Effector memory CD4-positive, alpha-beta T cell (primary cell): Measurements from ENCODE around the gene CD68.
"Not testable (repeated sequence)": the region's sequence is repeated elsewhere in the genome, so short reads cannot be mapped to it uniquely, and the experiment has no call there.

Experiments
- DNase-seq, 3 donors: peaks; one replicate each; pipeline ENCODE4 v3.0.0-alpha.2; 2020
- H3K27ac ChIP-seq: 2 replicates; pipeline ENCODE4 v1.7.0; 2013; ENCODE audit warnings: mild to moderate bottlenecking, low read length, moderate library complexity; ENCODE audit not compliant: insufficient read depth, poor library complexity, severe bottlenecking
- H3K27me3 ChIP-seq: replicated peaks from 2 replicates; pipeline ENCODE4 v1.7.0; 2013; ENCODE audit warnings: mild to moderate bottlenecking, low read length; ENCODE audit not compliant: insufficient read depth, control insufficient read depth, poor library complexity, severe bottlenecking
- H3K36me3 ChIP-seq: 2 replicates; pipeline ENCODE4 v1.7.0; 2013; ENCODE audit warnings: mild to moderate bottlenecking, low read length, moderate library complexity; ENCODE audit not compliant: control insufficient read depth, insufficient read depth
- H3K4me1 ChIP-seq: 2 replicates; pipeline ENCODE4 v1.7.0; 2013; ENCODE audit warnings: low read length, mild to moderate bottlenecking; ENCODE audit not compliant: control insufficient read depth, insufficient read depth, poor library complexity, severe bottlenecking
- H3K4me3 ChIP-seq: 2 replicates; pipeline ENCODE4 v1.7.0; 2013; ENCODE audit warnings: low read length, low read depth, mild to moderate bottlenecking; ENCODE audit not compliant: insufficient read depth, poor library complexity, severe bottlenecking
- H3K9me3 ChIP-seq: 2 replicates; pipeline ENCODE4 v1.7.0; 2013; ENCODE audit warnings: mild to moderate bottlenecking, low read length, moderate library complexity; ENCODE audit not compliant: control insufficient read depth

Gene CD68

DNA sequence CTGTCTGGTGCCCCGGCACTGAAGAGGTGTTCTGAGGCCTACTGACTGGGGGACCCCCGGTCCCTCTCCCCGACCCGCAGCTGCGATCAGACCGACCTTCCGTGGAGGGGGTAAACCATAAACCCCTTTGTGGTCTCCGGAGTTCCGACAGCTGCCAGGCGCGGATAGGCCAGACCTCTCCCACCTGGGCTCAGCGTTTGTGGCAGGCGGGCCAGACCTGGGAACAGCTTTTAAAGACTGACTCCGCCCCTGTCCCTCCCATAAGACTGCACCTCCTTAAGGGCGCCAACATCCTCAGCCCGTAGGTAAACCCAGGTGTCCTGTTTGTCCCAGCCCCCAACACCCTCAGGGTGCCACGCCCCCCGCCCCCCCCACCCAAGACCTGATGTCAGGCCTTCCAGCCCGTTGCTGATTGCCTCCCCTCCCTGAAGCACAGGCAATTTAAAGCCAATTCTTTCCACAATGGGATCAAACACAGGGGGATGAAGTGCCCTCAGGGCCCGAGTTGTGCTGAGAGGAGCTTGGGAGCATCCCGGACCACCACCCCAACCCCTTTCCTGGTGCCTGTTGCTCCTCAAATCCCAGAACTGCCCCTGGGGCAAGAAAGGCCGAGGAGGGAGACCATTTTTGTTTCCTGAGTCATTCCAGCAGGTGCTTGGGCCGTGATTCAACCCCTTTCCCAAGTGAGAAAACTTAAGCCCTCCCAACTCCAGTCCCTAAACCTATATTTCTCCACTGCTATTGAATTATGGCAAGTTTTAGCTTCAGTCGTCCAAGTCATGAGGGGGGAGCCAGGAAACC, 10.7 kb downstream of the CD68 start, which contains the start of gene SOX15:
SOX15 (minus strand) TSS at position 204 of the 801 bp plus-strand sequence. CDS start 418 bp downstream, outside the sequence.
- no peaks in the 10 kb centered on the region for H3K9me3 ChIP-seq
- no peaks in the 10 kb centered on the region for H3K4me1 ChIP-seq
- H3K27ac ChIP-seq: no peak within 1 kb of the TSS
- peaks cover 56% of the 10 kb centered on the region for H3K36me3 ChIP-seq
- no peak within 1 kb of the TSS for H3K4me3 ChIP-seq
- H3K27me3 ChIP-seq: no peaks in the 10 kb centered on the region
- DNase-seq: no peak

DNA sequence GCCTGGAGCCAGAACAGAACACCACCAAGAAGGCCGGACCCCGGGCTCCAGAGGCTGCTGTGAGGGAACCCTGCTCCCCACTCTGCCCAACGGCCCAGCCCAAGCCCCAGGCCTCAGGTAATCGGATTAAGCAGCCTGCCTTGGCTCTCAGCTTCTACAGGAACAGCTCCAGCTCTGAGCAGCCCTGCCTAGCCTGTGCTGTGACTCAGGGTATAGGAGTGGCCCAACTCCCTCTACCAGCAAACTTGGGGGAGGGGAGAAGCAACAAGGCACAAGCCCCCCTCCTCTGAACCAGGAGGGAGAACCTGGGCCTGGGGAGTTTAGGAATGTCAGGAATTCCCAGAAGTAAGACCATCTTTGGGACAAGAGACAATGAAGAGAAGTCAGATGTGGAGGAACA, 11.3 kb downstream of the CD68 start:
- H3K9me3 ChIP-seq: no peaks in the 10 kb centered on the region
- peaks cover 63% of the 10 kb centered on the region for H3K36me3 ChIP-seq
- no peak overlapping the region for H3K4me3 ChIP-seq
- no peak for DNase-seq
- no peaks in the 10 kb centered on the region for H3K4me1 ChIP-seq
- H3K27me3 ChIP-seq: no peaks in the 10 kb centered on the region
- H3K27ac ChIP-seq: no peak overlapping the region

DNA sequence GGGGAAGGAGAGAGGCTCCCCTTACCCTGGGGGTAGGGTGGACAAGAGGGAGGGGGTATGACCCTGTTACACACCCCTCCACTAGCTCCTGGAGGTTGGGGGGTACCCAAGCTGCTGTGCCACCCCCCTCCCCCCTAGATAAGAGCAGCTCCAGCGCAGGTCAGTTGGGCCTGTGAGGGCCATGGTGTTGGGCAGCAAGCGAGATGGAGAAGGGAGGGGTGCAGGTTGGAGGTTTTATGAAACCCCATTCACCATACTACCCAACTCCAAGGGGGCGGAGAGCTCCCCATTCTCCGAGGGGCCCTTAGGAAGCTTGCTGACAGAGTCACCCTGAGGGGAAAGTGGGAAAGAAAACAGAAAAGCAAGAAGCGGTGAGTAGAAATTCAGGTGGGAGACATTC, 12.2 kb downstream of the CD68 start:
- no peak for DNase-seq
- no peak overlapping the region for H3K27ac ChIP-seq
- H3K27me3 ChIP-seq: no peaks in the 10 kb centered on the region
- H3K4me1 ChIP-seq: no peaks in the 10 kb centered on the region
- no peak overlapping the region for H3K4me3 ChIP-seq
- peaks cover 68% of the 10 kb centered on the region for H3K36me3 ChIP-seq
- H3K9me3 ChIP-seq: no peaks in the 10 kb centered on the region

DNA sequence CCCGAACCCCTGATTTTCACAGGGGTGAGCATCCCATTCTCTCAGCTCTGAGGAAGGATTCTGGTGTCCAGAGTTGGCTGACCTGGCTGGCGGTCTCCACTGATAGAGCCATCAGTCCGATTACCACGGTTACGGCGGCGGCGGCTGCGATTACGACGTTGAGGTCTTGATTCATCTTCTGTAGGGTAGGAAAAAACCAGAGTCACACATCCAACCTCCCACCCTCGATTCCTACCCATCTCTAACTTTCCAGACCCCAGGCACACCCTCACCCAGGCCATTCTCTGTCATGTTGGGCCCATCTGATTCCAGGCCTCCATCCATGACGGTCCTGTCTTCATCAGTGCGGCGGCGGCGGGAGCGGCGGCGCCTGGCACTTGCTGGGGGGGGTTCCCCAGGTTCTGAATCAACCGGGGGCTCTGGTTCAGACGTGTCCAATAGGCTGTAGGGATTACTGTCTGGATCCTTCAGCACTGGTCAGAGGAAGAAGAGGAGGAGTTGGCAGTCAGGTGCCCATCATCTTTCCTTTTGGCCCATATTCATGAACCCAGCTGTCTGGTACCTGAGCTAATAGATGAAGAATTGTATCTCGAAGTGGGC, 13.1 kb downstream of the CD68 start:
- no peaks in the 10 kb centered on the region for H3K9me3 ChIP-seq
- H3K27me3 ChIP-seq: no peaks in the 10 kb centered on the region
- peaks cover 67% of the 10 kb centered on the region for H3K36me3 ChIP-seq
- no peak overlapping the region for H3K4me3 ChIP-seq
- DNase-seq: no peak
- no peaks in the 10 kb centered on the region for H3K4me1 ChIP-seq
- H3K27ac ChIP-seq: no peak overlapping the region

DNA sequence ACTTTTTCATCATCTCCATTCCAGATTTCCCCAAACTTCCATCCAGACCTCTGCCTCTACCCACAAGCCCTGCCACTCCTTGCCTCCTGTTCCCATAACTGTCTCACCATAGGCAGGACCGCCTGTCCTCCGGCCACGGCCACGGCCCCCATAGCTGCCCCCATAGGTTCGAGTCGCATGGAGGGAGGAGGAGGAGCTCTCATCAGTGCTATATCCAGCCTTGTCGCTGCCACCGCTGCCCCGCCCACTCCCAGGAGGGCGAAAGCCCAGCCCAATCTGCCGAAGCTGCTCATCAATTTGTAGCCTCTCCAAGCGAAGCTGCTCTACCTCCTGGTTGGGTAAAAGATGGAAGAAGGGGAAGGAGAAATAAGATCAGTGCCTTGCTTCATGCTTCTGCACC, 13.9 kb downstream of the CD68 start:
- no peak for DNase-seq
- H3K27me3 ChIP-seq: no peaks in the 10 kb centered on the region
- no peaks in the 10 kb centered on the region for H3K4me1 ChIP-seq
- H3K4me3 ChIP-seq: no peak overlapping the region
- H3K27ac ChIP-seq: no peak overlapping the region
- peaks cover 60% of the 10 kb centered on the region for H3K36me3 ChIP-seq
- H3K9me3 ChIP-seq: no peaks in the 10 kb centered on the region

DNA sequence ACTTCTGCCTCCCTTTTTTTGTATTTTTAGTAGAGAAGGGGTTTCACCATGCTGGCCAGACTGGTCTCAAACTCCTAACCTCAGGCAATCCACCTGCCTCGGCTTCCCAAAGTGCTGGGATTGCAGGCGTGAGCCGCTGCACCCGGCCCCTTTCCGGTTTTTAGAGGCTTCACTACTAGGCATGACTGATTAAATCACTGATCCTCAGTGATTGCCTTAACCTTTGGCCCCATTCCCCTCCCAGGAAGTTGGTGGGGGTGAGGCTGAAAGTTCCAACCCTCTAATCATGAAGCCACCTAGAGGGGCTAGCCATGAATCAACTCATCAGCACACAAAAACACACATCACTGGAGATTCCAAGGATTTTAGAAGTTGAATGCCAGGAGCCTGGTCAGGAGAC, 18.1 kb downstream of the CD68 start:
- not testable (repeated sequence) for H3K9me3 ChIP-seq, DNase-seq, H3K27ac ChIP-seq, H3K27me3 ChIP-seq, H3K4me3 ChIP-seq, H3K4me1 ChIP-seq
- H3K36me3 ChIP-seq: peaks cover 67% of the 10 kb centered on the region

DNA sequence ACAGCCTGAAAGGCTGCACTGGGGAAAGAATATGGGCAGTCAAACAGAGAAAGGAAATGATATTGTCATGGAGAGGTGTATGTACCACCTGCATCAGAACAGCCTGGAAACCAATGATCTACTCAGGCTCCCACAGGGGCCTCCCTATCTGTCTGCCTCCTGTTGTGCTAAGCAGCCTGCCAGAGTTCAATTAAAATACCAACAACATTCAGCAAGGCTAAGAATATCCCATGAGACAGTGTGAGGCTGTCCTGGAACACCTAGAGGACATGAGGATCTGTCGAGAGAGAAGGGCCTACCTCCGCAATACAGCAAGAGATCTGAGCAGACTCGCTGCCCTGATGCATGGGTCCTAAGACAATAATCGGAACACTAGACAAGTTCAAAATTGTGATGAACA, 26.8 kb downstream of the CD68 start:
- H3K9me3 ChIP-seq: no peaks in the 10 kb centered on the region
- H3K36me3 ChIP-seq: peaks cover 43% of the 10 kb centered on the region
- no peaks in the 10 kb centered on the region for H3K27me3 ChIP-seq
- no peak for DNase-seq
- H3K4me1 ChIP-seq: no peaks in the 10 kb centered on the region
- no peak overlapping the region for H3K27ac ChIP-seq
- H3K4me3 ChIP-seq: no peak overlapping the region

DNA sequence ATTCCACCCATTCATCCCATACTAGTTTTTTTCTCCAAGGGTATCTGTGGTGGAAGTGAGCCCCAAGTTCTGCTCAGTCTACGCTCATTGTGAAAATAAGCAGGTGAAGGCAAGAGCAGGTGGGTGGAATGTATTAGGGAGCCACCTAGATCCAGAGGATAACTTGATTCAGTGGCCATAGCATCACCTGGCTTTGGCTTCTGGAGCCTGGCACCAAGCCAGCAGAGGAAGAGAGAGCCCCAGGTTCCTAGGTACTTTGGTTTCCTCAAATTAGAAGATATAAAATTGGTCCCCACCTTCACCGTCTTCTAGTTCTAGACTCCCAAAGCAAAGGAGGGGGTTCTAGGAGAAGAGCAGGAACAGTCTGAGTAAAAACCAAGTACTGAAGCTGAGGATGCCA, 31.2 kb downstream of the CD68 start:
- H3K4me3 ChIP-seq: no peak overlapping the region
- peaks cover 15% of the 10 kb centered on the region for H3K36me3 ChIP-seq
- H3K27ac ChIP-seq: no peak overlapping the region
- peaks cover 17% of the 10 kb centered on the region for H3K4me1 ChIP-seq
- H3K9me3 ChIP-seq: no peaks in the 10 kb centered on the region
- H3K27me3 ChIP-seq: no peaks in the 10 kb centered on the region
- no peak for DNase-seq

DNA sequence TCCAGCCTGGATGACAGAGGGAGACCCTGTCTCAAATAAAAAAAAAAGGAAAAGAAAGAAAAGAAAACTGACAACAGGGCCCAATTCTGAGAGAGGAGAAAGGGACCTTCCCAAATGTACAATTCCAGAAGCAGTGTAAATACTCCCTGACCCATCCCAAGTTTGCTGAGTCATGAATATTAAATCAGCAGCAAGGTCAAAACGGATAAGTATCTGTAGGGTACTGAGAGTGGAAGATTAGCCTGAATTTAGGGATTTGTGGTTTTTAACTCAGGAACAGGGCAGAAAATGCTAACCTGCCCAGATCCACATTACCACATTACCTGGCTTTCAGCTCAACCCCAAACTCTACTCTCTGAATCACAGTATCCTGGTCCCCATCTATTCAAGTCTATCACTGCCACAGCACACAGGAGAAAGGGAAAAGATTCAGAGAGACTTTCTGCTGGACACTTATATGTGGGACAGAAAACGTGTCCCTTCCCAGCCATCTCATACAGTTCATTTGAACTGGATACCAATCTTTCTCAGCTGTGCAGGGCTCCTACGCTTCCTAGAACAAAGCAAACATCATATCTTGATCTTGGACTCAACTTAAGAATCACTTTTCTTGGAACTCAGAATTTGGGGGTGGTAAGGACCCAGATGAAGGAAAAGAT, 32.3 kb downstream of the CD68 start:
- H3K4me3 ChIP-seq: no peak overlapping the region
- peaks cover 9% of the 10 kb centered on the region for H3K36me3 ChIP-seq
- H3K27ac ChIP-seq: no peak overlapping the region
- DNase-seq: no peak
- H3K27me3 ChIP-seq: no peaks in the 10 kb centered on the region
- no peaks in the 10 kb centered on the region for H3K9me3 ChIP-seq
- peaks cover 17% of the 10 kb centered on the region for H3K4me1 ChIP-seq

DNA sequence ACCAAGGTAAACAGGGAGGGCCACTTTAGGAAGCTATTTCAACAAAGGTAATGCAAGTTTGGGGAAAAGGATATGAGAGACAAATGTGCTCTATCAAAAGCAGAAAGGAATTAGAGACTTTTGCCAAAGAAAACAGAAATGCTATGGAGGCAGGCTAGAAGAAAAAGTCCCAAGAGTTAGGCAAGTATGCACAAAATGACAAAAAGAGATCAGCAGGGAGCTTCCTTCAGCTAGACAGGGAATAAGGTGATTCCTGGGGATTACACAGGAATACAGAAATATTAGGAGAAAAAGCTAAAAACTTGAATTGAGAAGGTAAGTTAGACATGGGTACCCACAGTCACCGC, 32.8 kb downstream of the CD68 start:
- DNase-seq: no peak
- no peak overlapping the region for H3K27ac ChIP-seq
- no peaks in the 10 kb centered on the region for H3K27me3 ChIP-seq
- no peak overlapping the region for H3K4me3 ChIP-seq
- H3K4me1 ChIP-seq: peaks cover 17% of the 10 kb centered on the region
- no peaks in the 10 kb centered on the region for H3K9me3 ChIP-seq
- peaks cover 9% of the 10 kb centered on the region for H3K36me3 ChIP-seq
